ENCODE measurements around the gene FOXO4. TPM values are rescaled to one million over a fixed set of nuclear protein-coding genes. Genes with fewer than 3 reads are reported as not detected.

FOXO4 gene
- total and polyA plus RNA-seq, 10 donors, result 5.1 to 50.9 (median 25.3) TPM

DNA sequence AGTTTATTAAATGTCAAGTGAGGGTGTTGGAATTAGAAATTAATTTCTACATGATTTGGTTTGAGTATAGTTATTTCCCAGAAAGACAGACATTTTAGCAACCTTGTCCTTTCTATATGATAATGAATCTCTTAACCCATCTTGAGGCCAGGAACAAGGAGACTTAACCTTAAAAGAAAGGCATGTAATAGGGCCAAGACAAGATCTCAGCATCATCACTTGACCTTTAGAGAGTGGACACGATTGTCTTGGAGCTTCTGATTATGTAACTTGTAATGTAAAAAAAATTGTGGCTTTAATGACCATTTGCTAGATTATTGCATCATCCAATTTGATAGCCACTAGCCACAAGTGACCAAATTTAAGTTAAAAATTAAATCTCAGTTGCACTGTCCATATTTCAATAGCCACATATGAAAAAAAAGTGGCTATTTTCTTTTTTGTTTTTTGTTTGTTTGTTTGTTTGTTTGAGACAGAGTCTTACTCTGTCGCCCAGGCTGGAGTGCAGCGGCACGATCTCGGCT is 13.5 kb upstream of the FOXO4 start:
- Histone ChIP-seq H3K36me3 (no peaks in the 10 kb centered on the region), H3K9me3 (no peaks in the 10 kb centered on the region), H3K27ac (no peak overlapping the region), H3K4me3 (no peak overlapping the region), H3K27me3 (replicated peaks in 1 of 7) (peaks cover 0 to 4% (median 0%) of the 10 kb centered on the region in 7 donors), H3K4me1 (no peaks in the 10 kb centered on the region)
- intact Hi-C loops (cut with DNase I; ENCODE audit: low total_unique reads), result no loop called here
- TF ChIP-seq POLR2A (IDR thresholded peaks at IDR 0.05) (no peak), POLR2AphosphoS5 (IDR thresholded peaks at IDR 0.05) (no peak)
- TF ChIP-seq, protein P1, sequence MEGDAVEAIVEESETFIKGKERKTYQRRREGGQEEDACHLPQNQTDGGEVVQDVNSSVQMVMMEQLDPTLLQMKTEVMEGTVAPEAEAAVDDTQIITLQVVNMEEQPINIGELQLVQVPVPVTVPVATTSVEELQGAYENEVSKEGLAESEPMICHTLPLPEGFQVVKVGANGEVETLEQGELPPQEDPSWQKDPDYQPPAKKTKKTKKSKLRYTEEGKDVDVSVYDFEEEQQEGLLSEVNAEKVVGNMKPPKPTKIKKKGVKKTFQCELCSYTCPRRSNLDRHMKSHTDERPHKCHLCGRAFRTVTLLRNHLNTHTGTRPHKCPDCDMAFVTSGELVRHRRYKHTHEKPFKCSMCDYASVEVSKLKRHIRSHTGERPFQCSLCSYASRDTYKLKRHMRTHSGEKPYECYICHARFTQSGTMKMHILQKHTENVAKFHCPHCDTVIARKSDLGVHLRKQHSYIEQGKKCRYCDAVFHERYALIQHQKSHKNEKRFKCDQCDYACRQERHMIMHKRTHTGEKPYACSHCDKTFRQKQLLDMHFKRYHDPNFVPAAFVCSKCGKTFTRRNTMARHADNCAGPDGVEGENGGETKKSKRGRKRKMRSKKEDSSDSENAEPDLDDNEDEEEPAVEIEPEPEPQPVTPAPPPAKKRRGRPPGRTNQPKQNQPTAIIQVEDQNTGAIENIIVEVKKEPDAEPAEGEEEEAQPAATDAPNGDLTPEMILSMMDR (IDR thresholded peaks at IDR 0.05 in 8 of 11, conservative IDR thresholded peaks at IDR 0.05 in 3 of 11), result no peak
- no peak for DNase-seq
- 76 to 91% (median 83%) methylated on average over 5 of the region's 5 CpGs for WGBS, 5 donors

DNA sequence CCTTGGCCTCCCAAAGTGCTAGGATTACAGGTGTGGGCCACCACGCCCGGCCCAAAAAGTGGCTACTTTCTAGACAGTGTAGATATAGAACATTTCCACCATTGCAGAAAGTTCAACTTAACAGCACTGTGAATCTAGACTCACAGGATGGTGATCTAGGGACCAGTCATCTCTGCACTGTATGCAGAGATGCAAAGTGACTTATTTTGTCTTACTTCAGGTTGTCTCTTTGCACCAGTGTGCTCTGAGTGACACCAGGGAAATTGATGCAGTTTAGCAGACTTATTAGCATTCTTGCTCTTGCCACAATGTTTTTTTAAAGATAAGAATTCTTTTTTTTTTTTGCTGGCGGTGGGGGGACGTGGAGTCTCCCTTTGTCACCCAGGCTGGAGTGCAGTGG is 12.8 kb upstream of the FOXO4 start:
- DNase-seq, result no peak
- peaks cover 0 to 4% (median 0%) of the 10 kb centered on the region in 7 donors for H3K27me3 ChIP-seq (replicated peaks in 1 of 7)

DNA sequence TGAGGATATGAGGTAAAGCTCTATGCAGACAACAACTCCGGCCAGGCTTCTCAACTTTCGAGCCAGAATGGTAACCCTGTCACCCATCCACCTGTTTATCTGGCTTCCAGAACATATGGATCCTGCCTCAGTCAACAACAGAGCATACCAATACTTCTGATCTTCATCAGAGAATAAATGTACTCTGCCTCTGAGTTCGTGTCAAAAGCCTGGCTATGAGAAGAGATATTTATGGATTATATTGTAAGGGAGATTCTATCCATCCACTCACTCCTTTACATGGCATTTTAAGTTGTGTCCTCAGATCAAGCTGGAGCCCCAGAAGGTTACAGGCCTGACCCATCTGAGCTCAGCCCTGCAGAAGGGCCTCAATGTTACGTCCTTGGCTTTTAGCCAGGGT is 9.8 kb upstream of the FOXO4 start:
- H3K4me1 ChIP-seq, result no peaks in the 10 kb centered on the region
- H3K27ac ChIP-seq, result no peak overlapping the region
- no peak overlapping the region for H3K4me3 ChIP-seq
- peak; percentile 13 for DNase-seq
- H3K9me3 ChIP-seq, result no peaks in the 10 kb centered on the region
- no peaks in the 10 kb centered on the region for H3K36me3 ChIP-seq
- WGBS, 5 donors, result 62 to 86% (median 69%) methylated on average over 4 of the region's 4 CpGs
- intact Hi-C loops (cut with DNase I; ENCODE audit: low total_unique reads), result no loop called here
- peaks cover 0 to 4% (median 0%) of the 10 kb centered on the region in 7 donors for H3K27me3 ChIP-seq (replicated peaks in 1 of 7)
- TF ChIP-seq, protein P1 (IDR thresholded peaks at IDR 0.05 in 8 of 11, conservative IDR thresholded peaks at IDR 0.05 in 3 of 11), result no peak
- no peak for TF ChIP-seq POLR2AphosphoS5 (IDR thresholded peaks at IDR 0.05)

More for the DNA sequence above, 12.8 kb upstream of the FOXO4 start:
- no peak for TF ChIP-seq POLR2A (IDR thresholded peaks at IDR 0.05)
- TF ChIP-seq, protein P1 (IDR thresholded peaks at IDR 0.05 in 8 of 11, conservative IDR thresholded peaks at IDR 0.05 in 3 of 11), result no peak
- no peak for TF ChIP-seq POLR2AphosphoS5 (IDR thresholded peaks at IDR 0.05)
- intact Hi-C loops (cut with DNase I; ENCODE audit: low total_unique reads), result no loop called here
- Histone ChIP-seq H3K9me3 (no peaks in the 10 kb centered on the region), H3K36me3 (no peaks in the 10 kb centered on the region), H3K27ac (no peak overlapping the region), H3K4me3 (no peak overlapping the region), H3K4me1 (no peaks in the 10 kb centered on the region)
- 75 to 96% (median 86%) methylated on average over 4 of the region's 4 CpGs for WGBS, 5 donors

DNA sequence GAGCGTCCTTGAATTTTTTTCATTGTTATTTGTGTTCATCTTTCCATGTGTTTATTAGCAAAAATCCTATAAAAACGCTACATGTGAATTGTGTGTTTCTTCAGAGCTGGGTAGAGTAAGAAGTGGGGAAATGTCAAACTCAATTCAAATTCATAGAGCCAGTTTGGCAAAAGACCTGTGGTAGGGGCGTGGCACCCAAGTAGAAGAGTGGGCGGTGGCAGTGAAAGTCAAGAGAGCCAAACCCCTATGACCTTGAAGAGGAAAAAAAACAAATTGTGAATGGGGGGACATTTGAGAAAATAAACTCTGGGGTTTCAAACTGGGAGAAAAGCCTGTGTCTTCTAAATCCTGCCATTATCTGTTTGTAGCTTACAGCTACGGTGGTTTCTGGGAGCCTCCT is 4.4 kb upstream of the FOXO4 start:
- no peak for TF ChIP-seq POLR2AphosphoS5 (IDR thresholded peaks at IDR 0.05)
- TF ChIP-seq, protein P1 (IDR thresholded peaks at IDR 0.05 in 8 of 11, conservative IDR thresholded peaks at IDR 0.05 in 3 of 11), result no peak
- TF ChIP-seq POLR2A (IDR thresholded peaks at IDR 0.05), result no peak
- Histone ChIP-seq H3K9me3 (no peaks in the 10 kb centered on the region), H3K36me3 (no peaks in the 10 kb centered on the region), H3K27me3 (replicated peaks in 1 of 7) (no peaks in the 10 kb centered on the region), H3K4me3 (no peak overlapping the region), H3K4me1 (peaks cover 0 to 6% (median 2%) of the 10 kb centered on the region in 6 donors), H3K27ac (no peak overlapping the region)
- DNase-seq, result no peak
- intact Hi-C loops (cut with DNase I; ENCODE audit: low total_unique reads), result no loop called here
- WGBS, 5 donors, result 74 to 90% (median 88%) methylated on average over 5 of the region's 5 CpGs
